22Rv1 (cell line): Measurements from ENCODE around the gene SDHAF1.

ENCODE experiments used
- H3K27ac ChIP-seq: fragments of 450-650 bp; 2 replicates; pipeline ENCODE4 v1.5.1; 2017
- ZFX ChIP-seq: fragments of 450-650 bp; IDR thresholded peaks from 2 replicates; pipeline ENCODE4 v1.6.1; 2017; ENCODE audit warnings: antibody characterized with exemption, borderline replicate concordance
- TF ChIP-seq, protein P1 (sequence below): fragments of 450-650 bp; IDR thresholded peaks from 2 replicates; pipeline ENCODE4 v1.5.1; 2017; ENCODE audit warnings: mild to moderate bottlenecking

SDHAF1 gene

DNA sequence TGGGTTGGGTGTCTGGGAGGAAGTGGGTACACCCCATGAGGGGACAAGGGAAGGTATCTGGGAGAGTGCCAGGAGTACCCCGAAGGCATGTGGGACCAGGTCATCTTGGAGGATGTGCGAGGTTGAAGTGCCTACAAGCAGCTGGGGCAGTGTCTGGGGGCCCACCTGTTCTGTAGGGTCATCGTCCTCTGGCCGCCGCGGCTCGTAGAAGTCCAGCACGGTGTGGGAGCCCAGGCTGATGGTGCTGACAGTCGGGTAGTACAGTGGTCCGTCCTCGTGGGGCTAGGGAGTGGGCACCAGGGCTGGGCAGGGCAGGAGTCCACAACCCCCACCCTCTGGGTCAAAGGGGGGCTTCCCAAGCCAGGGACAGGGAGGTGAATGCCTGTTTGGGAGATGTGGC, 15.4 kb downstream of the SDHAF1 start:
- TF ChIP-seq ZFX, result no peak
- TF ChIP-seq, protein P1, sequence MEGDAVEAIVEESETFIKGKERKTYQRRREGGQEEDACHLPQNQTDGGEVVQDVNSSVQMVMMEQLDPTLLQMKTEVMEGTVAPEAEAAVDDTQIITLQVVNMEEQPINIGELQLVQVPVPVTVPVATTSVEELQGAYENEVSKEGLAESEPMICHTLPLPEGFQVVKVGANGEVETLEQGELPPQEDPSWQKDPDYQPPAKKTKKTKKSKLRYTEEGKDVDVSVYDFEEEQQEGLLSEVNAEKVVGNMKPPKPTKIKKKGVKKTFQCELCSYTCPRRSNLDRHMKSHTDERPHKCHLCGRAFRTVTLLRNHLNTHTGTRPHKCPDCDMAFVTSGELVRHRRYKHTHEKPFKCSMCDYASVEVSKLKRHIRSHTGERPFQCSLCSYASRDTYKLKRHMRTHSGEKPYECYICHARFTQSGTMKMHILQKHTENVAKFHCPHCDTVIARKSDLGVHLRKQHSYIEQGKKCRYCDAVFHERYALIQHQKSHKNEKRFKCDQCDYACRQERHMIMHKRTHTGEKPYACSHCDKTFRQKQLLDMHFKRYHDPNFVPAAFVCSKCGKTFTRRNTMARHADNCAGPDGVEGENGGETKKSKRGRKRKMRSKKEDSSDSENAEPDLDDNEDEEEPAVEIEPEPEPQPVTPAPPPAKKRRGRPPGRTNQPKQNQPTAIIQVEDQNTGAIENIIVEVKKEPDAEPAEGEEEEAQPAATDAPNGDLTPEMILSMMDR, result no peak
- H3K27ac ChIP-seq, result peak overlapping the region; percentile 67; the same call in 1 of the 2 replicates

DNA sequence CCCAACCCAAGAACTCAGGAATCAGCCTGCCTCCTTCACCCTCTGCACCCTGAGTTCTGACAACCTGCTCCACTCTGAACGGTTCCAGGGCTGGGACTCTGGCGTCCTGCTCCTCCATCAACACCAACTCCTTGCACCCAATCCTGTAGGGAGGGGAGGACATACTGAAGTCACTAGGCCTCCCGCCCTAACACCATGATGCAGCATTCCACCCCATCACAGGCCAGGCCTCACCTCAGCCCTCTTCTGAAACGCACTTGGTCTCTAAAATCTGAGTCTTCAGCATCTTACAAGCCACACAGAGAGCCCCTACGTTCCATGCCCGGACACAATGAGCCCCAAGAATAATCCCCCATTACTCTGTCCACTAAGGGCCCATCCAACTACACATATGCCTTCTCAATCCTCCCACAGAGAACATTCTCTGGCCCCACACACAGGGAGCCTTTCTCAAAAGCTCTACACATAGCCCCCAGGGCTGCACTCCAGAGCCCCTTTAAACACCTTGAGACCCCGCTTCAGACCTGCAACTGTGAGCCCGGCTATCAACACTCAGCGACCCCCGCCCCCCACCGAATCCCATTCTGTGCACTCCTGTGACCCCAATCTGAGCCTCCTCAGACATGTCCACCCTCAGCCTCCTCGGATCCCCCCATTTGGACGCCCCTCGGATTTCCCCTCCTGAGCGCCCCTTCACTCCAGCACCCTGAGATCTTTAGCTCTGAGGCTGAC, 18.5 kb downstream of the SDHAF1 start:
- H3K27ac ChIP-seq, result peak overlapping the region; percentile 67
- no peak for TF ChIP-seq ZFX
- TF ChIP-seq, protein P1, result no peak

DNA sequence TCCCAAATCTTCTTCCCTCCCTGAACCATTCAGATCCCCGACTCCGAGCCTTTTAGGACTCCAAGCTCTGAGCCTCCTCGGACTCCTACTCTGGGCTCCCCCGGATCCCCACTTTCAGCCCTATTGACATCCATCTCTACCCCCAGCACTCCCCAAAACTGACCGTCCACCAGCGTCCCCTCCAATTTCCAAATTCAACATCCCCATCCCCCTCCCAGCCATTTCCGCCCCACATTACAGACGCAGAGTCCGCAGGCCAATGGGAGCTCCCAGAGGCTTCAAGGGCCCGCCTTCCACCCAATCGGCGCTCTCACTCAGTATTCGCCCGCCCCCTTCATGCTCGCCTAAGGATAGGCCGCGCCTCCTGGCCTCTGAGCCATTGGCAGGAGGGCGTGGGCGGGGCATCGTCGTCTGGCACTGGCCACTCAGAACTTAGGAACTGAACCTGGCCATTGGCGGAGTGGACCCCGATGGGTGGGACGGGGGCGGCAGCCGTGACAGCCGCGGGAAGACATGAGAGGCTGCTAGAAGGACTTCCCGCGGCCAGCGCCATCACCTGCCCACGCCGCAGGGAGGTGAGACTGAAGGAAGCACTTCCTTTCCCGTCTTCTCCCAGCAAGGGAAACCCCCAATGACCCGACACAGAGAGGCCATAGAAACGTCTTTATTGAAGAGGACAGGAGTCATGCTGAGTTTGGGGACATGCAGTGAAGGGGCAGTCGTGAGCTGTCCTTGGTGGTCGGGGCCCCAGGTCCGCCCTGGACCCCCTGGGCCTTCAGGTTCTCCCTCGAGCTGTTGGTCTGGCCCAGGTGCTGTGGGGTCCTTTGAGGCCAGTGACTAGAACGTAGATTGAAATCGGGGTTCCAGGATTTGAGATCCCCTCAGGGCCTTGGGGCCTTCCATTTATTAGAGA, 19.3 kb downstream of the SDHAF1 start, which contains the start of gene ALKBH6:
TSS of gene ALKBH6 (minus strand) at position 202 of the 913 bp plus-strand sequence. CDS start 816 bp downstream, outside the sequence.
- TF ChIP-seq, protein P1, result peak; percentile 15; the same call in 1 of the 2 replicates
- TF ChIP-seq ZFX, result no peak
- peak within 1 kb of the TSS; percentile 67 for H3K27ac ChIP-seq

DNA sequence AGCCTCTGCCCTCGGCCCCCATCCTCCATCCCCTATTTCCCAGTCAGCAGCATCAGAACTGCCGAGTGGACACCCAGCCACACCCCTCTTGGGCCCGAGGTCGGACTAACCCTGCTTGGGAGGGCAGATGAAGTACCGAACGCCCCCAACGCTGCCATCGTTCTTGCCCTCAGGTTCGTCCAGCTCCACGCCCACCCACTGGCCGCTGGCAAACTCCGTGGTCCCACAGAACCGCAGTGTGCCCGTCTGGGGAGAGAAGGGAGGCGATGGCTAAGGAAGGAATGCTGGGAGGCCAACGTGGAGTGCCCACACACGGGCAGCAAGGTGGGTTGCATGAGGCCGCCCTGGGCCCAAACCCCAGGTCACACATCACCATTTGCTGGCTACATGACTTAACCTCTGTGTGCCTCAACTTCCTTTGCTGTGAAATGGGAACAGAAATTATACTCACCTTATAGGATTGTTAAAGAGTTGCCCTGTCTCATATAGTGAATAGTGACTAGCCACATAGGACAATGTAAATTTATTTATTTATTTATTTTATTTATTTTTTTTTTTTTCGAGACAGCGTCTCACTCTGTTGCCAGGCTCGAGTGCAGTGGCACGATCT, 24.2 kb downstream of the SDHAF1 start:
- TF ChIP-seq, protein P1, result no peak
- TF ChIP-seq ZFX, result no peak

DNA sequence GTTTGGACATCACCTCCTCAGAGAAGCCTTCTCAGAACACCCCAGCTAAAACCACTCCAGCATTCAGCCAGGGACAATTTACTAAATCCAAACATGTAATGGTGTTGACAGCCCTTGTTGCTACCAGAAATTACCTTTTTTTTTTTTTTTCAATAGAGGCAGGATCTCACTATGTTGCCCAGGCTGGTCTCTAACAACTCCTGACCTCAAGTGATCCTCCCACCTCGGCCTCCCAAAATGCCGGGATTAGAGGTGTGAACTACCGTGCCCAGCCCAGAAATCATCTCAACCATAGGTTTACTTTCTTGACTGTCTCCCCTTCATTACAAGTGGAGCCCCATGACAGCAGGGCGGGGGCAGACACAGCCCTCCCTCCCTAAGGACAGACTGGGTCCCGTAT, 28.4 kb downstream of the SDHAF1 start:
- no peak overlapping the region for H3K27ac ChIP-seq
- TF ChIP-seq ZFX, result no peak

More for the DNA sequence above, 24.2 kb downstream of the SDHAF1 start:
- no peak overlapping the region for H3K27ac ChIP-seq

DNA sequence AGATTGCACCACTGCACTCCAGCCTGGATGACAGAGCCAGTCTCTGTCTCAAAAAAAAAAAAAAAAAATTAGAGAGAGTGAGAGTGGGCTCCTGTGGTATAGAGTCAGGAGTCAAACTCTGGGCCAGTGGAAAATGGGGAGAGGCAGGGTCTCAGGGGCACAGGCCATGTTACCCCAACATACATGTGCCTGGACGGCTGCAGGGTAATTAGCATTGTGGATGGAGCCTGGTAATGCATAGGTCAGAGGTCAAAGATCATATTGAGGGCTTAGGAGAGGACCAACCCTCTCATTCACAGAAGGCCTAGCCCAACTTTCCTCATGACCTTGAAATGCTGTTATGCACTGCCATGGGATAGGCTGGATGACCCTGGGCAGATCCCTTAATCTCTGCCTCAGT, 30.6 kb downstream of the SDHAF1 start:
- H3K27ac ChIP-seq, result no peak overlapping the region
- TF ChIP-seq, protein P1, result no peak
- TF ChIP-seq ZFX, result no peak

DNA sequence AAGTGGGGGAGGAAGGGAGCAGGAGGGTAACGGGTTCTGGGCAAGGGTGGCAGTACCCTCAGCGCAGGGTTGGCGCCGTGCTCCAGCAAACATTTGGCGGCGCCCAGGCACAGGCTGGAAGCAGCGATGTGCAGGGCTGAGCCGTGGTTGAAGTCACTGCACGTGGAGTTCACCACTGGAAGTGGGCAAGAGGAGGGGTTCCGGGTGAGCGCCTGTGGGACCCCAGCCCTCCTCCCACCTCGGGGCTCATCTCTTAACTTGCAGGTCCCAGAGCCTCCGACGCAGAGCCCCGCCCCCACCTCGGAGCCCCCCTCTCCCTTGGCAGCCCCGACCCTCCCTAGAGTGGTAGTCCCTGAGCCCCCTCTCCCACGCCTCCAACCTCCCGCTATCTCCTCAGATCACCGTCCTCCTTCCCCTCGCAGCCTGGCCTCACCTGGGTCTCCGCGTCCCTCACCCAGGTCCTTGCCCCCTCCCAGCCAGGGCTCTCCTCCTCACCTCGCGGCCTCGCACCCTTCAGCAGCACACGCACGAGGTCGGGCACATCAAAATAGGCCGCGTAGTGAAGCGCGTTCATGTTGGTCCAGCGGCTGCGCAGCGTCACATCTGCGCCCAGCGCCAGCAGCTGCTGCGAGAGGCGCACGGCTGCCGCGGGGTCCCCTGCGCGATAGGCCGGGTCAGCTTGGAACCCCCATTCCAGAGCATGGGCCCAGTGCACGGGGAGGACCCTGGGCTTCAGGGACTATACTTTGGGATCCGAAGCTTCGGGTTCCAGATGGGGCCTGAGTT, 31.3 kb downstream of the SDHAF1 start:
- no peak overlapping the region for H3K27ac ChIP-seq
- no peak for TF ChIP-seq ZFX
- TF ChIP-seq, protein P1, result no peak
